ENCODE measurements around the gene PRSS1.
"Not testable (repeated sequence)": the region's sequence is repeated elsewhere in the genome, so short reads cannot be mapped to it uniquely, and the experiment has no call there.

PRSS1 gene

GRCh38 chr7:142761606-142762005 is 12.3 kb downstream of the PRSS1 start:
- not testable (repeated sequence) for H3K27ac ChIP-seq (ENCODE audit: low read depth, low read length); H3K9ac ChIP-seq (ENCODE audit: low read depth, low read length); H3K36me3 ChIP-seq (ENCODE audit: control insufficient read depth, insufficient read depth, low read length); H3K27me3 ChIP-seq (ENCODE audit: control insufficient read depth, insufficient read depth, low read length); H3K4me1 ChIP-seq (ENCODE audit: control insufficient read depth, insufficient read depth, low read length); H3K9me3 ChIP-seq (ENCODE audit: control insufficient read depth, insufficient read depth, low read length); H3K4me3 ChIP-seq (ENCODE audit: low read depth, low read length)

- Histone ChIP-seq H3K27ac (ENCODE audit: low read depth, low read length) (no peak overlapping the region), H3K9me3 (ENCODE audit: control insufficient read depth, insufficient read depth, low read length) (no peaks in the 10 kb centered on the region), H3K4me1 (ENCODE audit: control insufficient read depth, insufficient read depth, low read length) (no peaks in the 10 kb centered on the region), H3K9ac (ENCODE audit: low read depth, low read length) (no peak overlapping the region), H3K27me3 (ENCODE audit: control insufficient read depth, insufficient read depth, low read length) (no peaks in the 10 kb centered on the region), H3K36me3 (ENCODE audit: control insufficient read depth, insufficient read depth, low read length) (no peaks in the 10 kb centered on the region), H3K4me3 (ENCODE audit: low read depth, low read length) (no peak overlapping the region)
Observed at GRCh38 chr7:142762104-142762503, 12.8 kb downstream of the PRSS1 start.

- Histone ChIP-seq H3K4me1 (ENCODE audit: control insufficient read depth, insufficient read depth, low read length) (no peaks in the 10 kb centered on the region), H3K36me3 (ENCODE audit: control insufficient read depth, insufficient read depth, low read length) (no peaks in the 10 kb centered on the region), H3K9me3 (ENCODE audit: control insufficient read depth, insufficient read depth, low read length) (no peaks in the 10 kb centered on the region), H3K27ac (ENCODE audit: low read depth, low read length) (no peak overlapping the region), H3K27me3 (ENCODE audit: control insufficient read depth, insufficient read depth, low read length) (no peaks in the 10 kb centered on the region), H3K4me3 (ENCODE audit: low read depth, low read length) (no peak overlapping the region), H3K9ac (ENCODE audit: low read depth, low read length) (no peak overlapping the region)
Observed at GRCh38 chr7:142767451-142767850, 18.2 kb downstream of the PRSS1 start.

GRCh38 chr7:142767861-142768260 is 18.6 kb downstream of the PRSS1 start:
- no peaks in the 10 kb centered on the region for H3K9me3 ChIP-seq (ENCODE audit: control insufficient read depth, insufficient read depth, low read length)
- no peak overlapping the region for H3K9ac ChIP-seq (ENCODE audit: low read depth, low read length)
- H3K27ac ChIP-seq (ENCODE audit: low read depth, low read length), result no peak overlapping the region
- H3K4me1 ChIP-seq (ENCODE audit: control insufficient read depth, insufficient read depth, low read length), result no peaks in the 10 kb centered on the region
- H3K4me3 ChIP-seq (ENCODE audit: low read depth, low read length), result no peak overlapping the region
- H3K27me3 ChIP-seq (ENCODE audit: control insufficient read depth, insufficient read depth, low read length), result no peaks in the 10 kb centered on the region
- H3K36me3 ChIP-seq (ENCODE audit: control insufficient read depth, insufficient read depth, low read length), result no peaks in the 10 kb centered on the region

GRCh38 chr7:142768885-142769284 is 19.6 kb downstream of the PRSS1 start:
- not testable (repeated sequence) for H3K36me3 ChIP-seq (ENCODE audit: control insufficient read depth, insufficient read depth, low read length); H3K4me3 ChIP-seq (ENCODE audit: low read depth, low read length); H3K9me3 ChIP-seq (ENCODE audit: control insufficient read depth, insufficient read depth, low read length); H3K9ac ChIP-seq (ENCODE audit: low read depth, low read length); H3K4me1 ChIP-seq (ENCODE audit: control insufficient read depth, insufficient read depth, low read length); H3K27me3 ChIP-seq (ENCODE audit: control insufficient read depth, insufficient read depth, low read length); H3K27ac ChIP-seq (ENCODE audit: low read depth, low read length)

- Histone ChIP-seq H3K4me1 (ENCODE audit: control insufficient read depth, insufficient read depth, low read length) (no peaks in the 10 kb centered on the region), H3K27ac (ENCODE audit: low read depth, low read length) (no peak within 1 kb of the TSS), H3K36me3 (ENCODE audit: control insufficient read depth, insufficient read depth, low read length) (no peaks in the 10 kb centered on the region), H3K9ac (ENCODE audit: low read depth, low read length) (no peak within 1 kb of the TSS), H3K27me3 (ENCODE audit: control insufficient read depth, insufficient read depth, low read length) (no peaks in the 10 kb centered on the region), H3K9me3 (ENCODE audit: control insufficient read depth, insufficient read depth, low read length) (no peaks in the 10 kb centered on the region), H3K4me3 (ENCODE audit: low read depth, low read length) (no peak within 1 kb of the TSS)
Observed at GRCh38 chr7:142770661-142771352, 21.5 kb downstream of the PRSS1 start, which contains the start of gene PRSS2. TSS of gene PRSS2 (plus strand) at chr7:142770970. CDS start at chr7:142770983, 13 bp downstream.

- no peaks in the 10 kb centered on the region for H3K4me1 ChIP-seq (ENCODE audit: control insufficient read depth, insufficient read depth, low read length)
- no peaks in the 10 kb centered on the region for H3K27me3 ChIP-seq (ENCODE audit: control insufficient read depth, insufficient read depth, low read length)
- no peak overlapping the region for H3K9ac ChIP-seq (ENCODE audit: low read depth, low read length)
- H3K36me3 ChIP-seq (ENCODE audit: control insufficient read depth, insufficient read depth, low read length), result no peaks in the 10 kb centered on the region
- no peak overlapping the region for H3K4me3 ChIP-seq (ENCODE audit: low read depth, low read length)
- H3K27ac ChIP-seq (ENCODE audit: low read depth, low read length), result no peak overlapping the region
- no peaks in the 10 kb centered on the region for H3K9me3 ChIP-seq (ENCODE audit: control insufficient read depth, insufficient read depth, low read length)
Observed at GRCh38 chr7:142771353-142771723, 22.1 kb downstream of the PRSS1 start.

GRCh38 chr7:142772051-142772450 is 22.8 kb downstream of the PRSS1 start:
- no peaks in the 10 kb centered on the region for H3K4me1 ChIP-seq (ENCODE audit: control insufficient read depth, insufficient read depth, low read length)
- no peak overlapping the region for H3K27ac ChIP-seq (ENCODE audit: low read depth, low read length)
- H3K36me3 ChIP-seq (ENCODE audit: control insufficient read depth, insufficient read depth, low read length), result no peaks in the 10 kb centered on the region
- no peak overlapping the region for H3K4me3 ChIP-seq (ENCODE audit: low read depth, low read length)
- no peaks in the 10 kb centered on the region for H3K9me3 ChIP-seq (ENCODE audit: control insufficient read depth, insufficient read depth, low read length)
- H3K9ac ChIP-seq (ENCODE audit: low read depth, low read length), result no peak overlapping the region
- H3K27me3 ChIP-seq (ENCODE audit: control insufficient read depth, insufficient read depth, low read length), result no peaks in the 10 kb centered on the region

- Histone ChIP-seq H3K27me3 (ENCODE audit: control insufficient read depth, insufficient read depth, low read length) (no peaks in the 10 kb centered on the region), H3K27ac (ENCODE audit: low read depth, low read length) (no peak overlapping the region), H3K9ac (ENCODE audit: low read depth, low read length) (no peak overlapping the region), H3K9me3 (ENCODE audit: control insufficient read depth, insufficient read depth, low read length) (no peaks in the 10 kb centered on the region), H3K4me3 (ENCODE audit: low read depth, low read length) (no peak overlapping the region), H3K4me1 (ENCODE audit: control insufficient read depth, insufficient read depth, low read length) (no peaks in the 10 kb centered on the region), H3K36me3 (ENCODE audit: control insufficient read depth, insufficient read depth, low read length) (no peaks in the 10 kb centered on the region)
Observed at GRCh38 chr7:142772673-142773072, 23.4 kb downstream of the PRSS1 start.

GRCh38 chr7:142773230-142773629 is 24.0 kb downstream of the PRSS1 start:
- Histone ChIP-seq H3K27me3 (ENCODE audit: control insufficient read depth, insufficient read depth, low read length) (no peaks in the 10 kb centered on the region), H3K9ac (ENCODE audit: low read depth, low read length) (no peak overlapping the region), H3K4me3 (ENCODE audit: low read depth, low read length) (no peak overlapping the region), H3K4me1 (ENCODE audit: control insufficient read depth, insufficient read depth, low read length) (no peaks in the 10 kb centered on the region), H3K36me3 (ENCODE audit: control insufficient read depth, insufficient read depth, low read length) (no peaks in the 10 kb centered on the region), H3K27ac (ENCODE audit: low read depth, low read length) (no peak overlapping the region), H3K9me3 (ENCODE audit: control insufficient read depth, insufficient read depth, low read length) (no peaks in the 10 kb centered on the region)

- Histone ChIP-seq H3K4me3 (ENCODE audit: low read depth, low read length) (no peak overlapping the region), H3K27ac (ENCODE audit: low read depth, low read length) (no peak overlapping the region), H3K36me3 (ENCODE audit: control insufficient read depth, insufficient read depth, low read length) (no peaks in the 10 kb centered on the region), H3K9ac (ENCODE audit: low read depth, low read length) (no peak overlapping the region), H3K9me3 (ENCODE audit: control insufficient read depth, insufficient read depth, low read length) (no peaks in the 10 kb centered on the region), H3K27me3 (ENCODE audit: control insufficient read depth, insufficient read depth, low read length) (no peaks in the 10 kb centered on the region), H3K4me1 (ENCODE audit: control insufficient read depth, insufficient read depth, low read length) (no peaks in the 10 kb centered on the region)
Observed at GRCh38 chr7:142773937-142774744, 24.9 kb downstream of the PRSS1 start.
